ENCODE data around the gene GRIK3.

The GRIK3 gene

DNA sequence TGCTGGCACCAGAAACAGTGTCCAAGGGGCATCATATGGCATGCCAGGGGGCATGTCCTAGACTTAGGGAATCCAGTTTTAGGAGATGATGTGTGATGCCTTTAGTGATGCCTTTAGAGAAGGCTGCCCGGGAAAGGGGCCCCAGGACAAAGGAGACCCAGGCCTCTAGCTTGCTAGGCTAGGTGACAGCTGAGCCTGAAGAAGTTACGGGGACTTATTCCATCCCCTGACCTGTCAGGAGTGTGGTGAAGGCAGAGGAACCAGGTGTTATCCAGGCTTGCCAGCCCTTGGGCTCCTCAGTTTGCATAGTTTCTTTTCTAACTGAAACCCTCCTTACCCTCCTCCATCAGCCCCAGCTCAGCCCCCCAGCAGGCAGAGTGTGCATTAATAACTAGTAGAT lies 281.9 kb downstream of the GRIK3 start:
- no peak for DNase-seq

DNA sequence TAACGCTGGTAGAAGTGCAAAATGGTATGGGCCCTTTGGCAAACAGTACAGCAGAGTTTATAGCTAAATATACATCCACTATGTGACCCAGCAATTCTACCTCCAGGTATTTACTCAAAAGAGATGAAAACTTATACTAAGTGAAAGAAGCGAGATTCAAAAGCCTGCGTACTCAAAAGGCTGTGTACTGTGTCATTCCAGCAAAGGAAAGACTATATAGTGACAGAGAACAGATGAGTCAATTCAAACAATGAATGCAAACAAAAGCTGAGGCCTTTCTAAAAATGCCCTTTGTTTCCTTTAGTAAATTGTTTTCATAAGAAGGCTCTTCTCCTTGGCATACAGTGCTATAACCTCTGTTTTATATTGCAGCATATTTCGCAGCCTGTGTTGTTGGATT lies 282.8 kb downstream of the GRIK3 start:
- DNase-seq, result no peak

DNA sequence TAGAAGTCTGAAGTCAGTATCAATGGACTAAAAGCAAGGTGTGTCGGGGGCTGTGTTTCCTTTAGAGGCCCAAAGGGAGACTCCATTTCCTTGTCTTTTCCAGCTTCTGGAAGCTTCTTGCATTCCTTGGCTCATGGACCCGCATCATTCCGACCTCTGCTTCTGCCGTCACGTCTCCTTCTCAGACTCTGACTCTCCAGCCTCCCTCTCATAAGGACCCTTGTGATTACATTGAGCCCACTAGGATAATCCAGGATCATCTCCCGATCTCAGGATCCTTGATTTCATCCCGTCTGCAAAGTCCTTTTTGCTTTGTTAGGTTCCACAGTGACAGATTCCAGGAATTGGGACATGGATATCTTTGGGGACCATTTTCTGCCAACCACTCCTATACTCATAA lies 285.8 kb downstream of the GRIK3 start:
- no peak for DNase-seq
